Motor neuron (in vitro differentiated cells): ENCODE results near the gene SPECC1. TPM values are rescaled to one million over a fixed set of nuclear protein-coding genes. Genes with fewer than 3 reads are reported as not detected.

Experiments used
- ATAC-seq, 8 experiments: fragments of 200-7000 bp; cut with Tn5 transposase; replicated peaks in 6 of 8; 2 replicates each; pipeline ENCODE4 v1.8.0; 2021; ENCODE audit warnings: mild to moderate bottlenecking in 8 of 8, moderate library complexity in 8 of 8
- H3K27ac ChIP-seq, 2 donors: fragments of 250-450 bp; sonication (Bioruptor Pico); 2 replicates each; pipeline ENCODE4 v1.9.0; 2021; ENCODE audit warnings: antibody characterized with exemption in 2 of 2, mild to moderate bottlenecking in 2 of 2, moderate library complexity in 1 of 2
- H3K4me1 ChIP-seq, 2 donors: fragments of 250-450 bp; sonication (Bioruptor Pico); replicated peaks in 1 of 2; 2 replicates each; pipeline ENCODE4 v1.6.1; 2021; ENCODE audit warnings: antibody characterized with exemption in 2 of 2, mild to moderate bottlenecking in 2 of 2, moderate library complexity in 1 of 2
- H3K4me3 ChIP-seq, 5 donors: fragments of 250-450 bp; sonication (Bioruptor Pico); 2 replicates each; pipeline ENCODE4 v1.9.0; 2021; ENCODE audit warnings: antibody characterized with exemption in 5 of 5, mild to moderate bottlenecking in 5 of 5, moderate library complexity in 4 of 5
- WGBS, 10 experiments: fragments of 450-650 bp; shearing (Covaris generic); methylation state at CpG; one replicate each; pipeline ENCODE4 v1.0.0; 2022; 5-methylcytosine and 5-hydroxymethylcytosine counted together
- in situ Hi-C, 9 experiments: fragments of 400-800 bp; cut with MboI; loops; one replicate each; pipeline ENCODE4 v1.15.0; 2021; ENCODE audit warnings: low sequenced_read_pairs in 9 of 9, low pct_unique_long_range_greater_than_20kb in 2 of 9; ENCODE audit not compliant: unreplicated experiment in 9 of 9
- total RNA-seq, 8 experiments: library from RNA; unstranded; fragments of 300-600 nt; gene quantifications; 2 replicates each; pipeline versions ENCODE4 v1.2.3 to v1.2.4, GENCODE V29; 2022

SPECC1 gene
- total RNA-seq, 8 experiments from 2014 or later, result 25.8 to 269 (median 79.5) TPM

- no peak for ATAC-seq
- H3K4me3 ChIP-seq, result no peak overlapping the region
- in situ Hi-C loops, result no loop called here
- WGBS, 10 experiments, result 83 to 100% (median 100%) methylated on average over 1 to 3 of the region's 3 CpGs
- H3K27ac ChIP-seq, result no peak overlapping the region
- peaks cover 6 to 7% of the 10 kb centered on the region in 2 donors for H3K4me1 ChIP-seq
These were observed 74.1 kb downstream of the SPECC1 start for GRCh38 chr17:20083156-20083859.

DNA sequence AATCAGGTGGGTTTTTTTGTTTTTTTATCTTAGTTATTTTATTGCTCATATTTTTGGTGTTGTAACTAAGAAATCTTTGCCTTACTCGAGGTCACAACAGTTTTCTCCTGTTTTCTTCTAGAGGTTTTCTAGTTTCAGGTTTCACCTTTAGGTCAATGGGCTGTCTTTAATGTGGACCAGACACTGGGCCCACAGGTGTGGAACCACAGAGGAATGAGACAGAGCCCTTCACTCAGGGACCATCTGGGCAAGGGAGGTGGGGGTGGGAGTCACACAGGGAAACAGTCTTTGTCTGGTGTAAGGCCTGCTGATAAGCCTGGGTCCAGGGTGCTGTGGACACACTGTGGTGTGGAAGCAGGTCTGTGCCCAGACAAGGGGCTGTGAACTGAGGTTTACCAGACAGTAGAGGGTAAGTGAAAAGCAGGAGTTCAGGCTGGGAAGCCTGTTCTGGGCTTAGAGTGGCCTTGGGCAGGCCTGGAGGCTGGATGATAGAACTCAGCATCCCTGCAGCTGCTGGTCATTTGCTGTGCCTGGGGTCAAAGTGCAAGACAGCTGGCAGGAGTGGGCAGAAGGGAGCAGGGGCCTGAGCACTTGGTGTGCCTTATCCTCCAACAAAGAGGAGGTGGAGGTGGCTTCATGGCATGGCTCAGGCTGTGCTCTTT, 75.6 kb downstream of the SPECC1 start:
- Histone ChIP-seq H3K4me3 (no peak overlapping the region), H3K27ac (no peak overlapping the region), H3K4me1 (peaks cover 6 to 7% of the 10 kb centered on the region in 2 donors)
- no peak for ATAC-seq
- WGBS, 10 experiments, result 0 to 100% (median 74%) methylated on average over 1 of the region's 1 CpG; no CpG with 5 or more reads in 2 of the 10 experiments
- in situ Hi-C loops, result no loop called here

DNA sequence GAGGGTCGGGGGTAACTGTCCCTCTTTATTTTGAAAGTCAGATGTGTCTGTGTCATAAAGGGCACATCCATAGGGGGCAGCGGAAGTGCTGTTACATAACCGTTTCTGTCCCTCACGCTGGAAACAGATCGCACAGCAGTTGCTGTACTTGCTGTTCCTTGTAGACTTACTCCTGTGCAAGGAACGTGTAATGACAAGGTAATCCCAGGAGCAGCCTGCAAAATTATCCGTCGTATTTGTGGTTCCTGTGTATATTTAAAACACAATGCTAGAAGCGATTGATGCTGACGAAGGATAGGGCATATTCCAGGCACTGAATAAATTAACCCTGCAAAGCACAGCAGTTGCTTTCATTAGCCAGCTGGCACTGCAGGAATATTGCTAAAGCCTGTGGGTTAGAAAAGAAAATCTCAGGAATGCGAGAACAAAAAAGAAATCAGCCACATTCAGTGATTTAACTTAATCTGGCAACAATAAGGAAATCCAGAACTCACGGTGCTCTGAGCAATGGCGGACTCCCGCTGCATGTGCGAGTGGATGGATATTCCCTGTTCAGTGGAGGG, 76.2 kb downstream of the SPECC1 start:
- in situ Hi-C loops, result no loop called here
- Histone ChIP-seq H3K27ac (no peak overlapping the region), H3K4me3 (no peak overlapping the region), H3K4me1 (peaks cover 6 to 7% of the 10 kb centered on the region in 2 donors)
- ATAC-seq, result no peak
- WGBS, 10 experiments, result 50 to 100% (median 77%) methylated on average over 2 to 14 of the region's 15 CpGs; no CpG with 5 or more reads in 3 of the 10 experiments

GRCh38 chr17:20086416-20087076, 77.4 kb downstream of the SPECC1 start:
- Histone ChIP-seq H3K27ac (no peak overlapping the region), H3K4me3 (no peak overlapping the region), H3K4me1 (peaks cover 6 to 12% of the 10 kb centered on the region in 2 donors)
- 33 to 83% (median 60%) methylated on average over 1 to 4 of the region's 7 CpGs; no CpG with 5 or more reads in 3 of the 10 experiments for WGBS, 10 experiments
- peak; percentile 76 to 94 (median 90) for ATAC-seq
- in situ Hi-C loops, result no loop called here

DNA sequence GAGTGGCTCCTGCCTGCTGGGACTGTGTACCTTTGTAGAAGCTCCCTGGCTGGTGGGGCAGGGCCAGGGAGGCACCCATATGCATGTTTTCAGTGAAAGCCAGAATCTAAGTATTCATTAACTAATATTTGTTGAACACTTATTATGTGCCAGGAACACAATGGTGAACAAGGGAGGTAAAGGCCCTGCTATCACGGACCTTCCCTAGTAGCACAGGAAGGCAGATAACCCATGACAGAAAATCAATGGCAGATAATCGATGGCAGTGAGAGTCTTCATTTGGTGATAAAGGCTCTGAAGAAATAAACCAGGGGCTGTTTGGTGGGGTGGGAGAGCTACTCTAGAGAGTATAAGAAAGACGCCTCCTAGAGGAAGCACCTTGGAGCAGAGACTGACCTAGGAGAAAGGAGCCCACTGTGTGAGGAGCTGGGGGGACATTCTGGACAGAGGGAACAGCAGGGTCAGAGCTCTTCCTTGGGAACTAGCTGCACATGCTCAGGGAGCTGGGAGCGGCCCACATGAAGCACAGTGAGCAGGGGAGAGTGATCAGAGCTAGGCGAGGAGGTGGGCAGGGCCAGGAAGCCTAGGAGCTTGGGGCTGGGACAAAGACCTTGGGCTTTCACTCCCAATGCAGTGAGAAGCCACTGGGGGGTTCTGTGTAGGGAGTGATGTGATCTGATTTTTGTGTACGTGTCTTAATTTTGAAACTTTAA, 78.5 kb downstream of the SPECC1 start:
- Histone ChIP-seq H3K27ac (no peak overlapping the region), H3K4me1 (peaks cover 11 to 18% of the 10 kb centered on the region in 2 donors), H3K4me3 (no peak overlapping the region)
- ATAC-seq, result peak in 2 of 8 experiments; percentile 7 to 34
- in situ Hi-C loops, result no loop called here
- 0 to 93% (median 80%) methylated on average over 1 to 6 of the region's 6 CpGs; no CpG with 5 or more reads in 1 of the 10 experiments for whole genome bisulfite sequencing, 10 experiments

DNA sequence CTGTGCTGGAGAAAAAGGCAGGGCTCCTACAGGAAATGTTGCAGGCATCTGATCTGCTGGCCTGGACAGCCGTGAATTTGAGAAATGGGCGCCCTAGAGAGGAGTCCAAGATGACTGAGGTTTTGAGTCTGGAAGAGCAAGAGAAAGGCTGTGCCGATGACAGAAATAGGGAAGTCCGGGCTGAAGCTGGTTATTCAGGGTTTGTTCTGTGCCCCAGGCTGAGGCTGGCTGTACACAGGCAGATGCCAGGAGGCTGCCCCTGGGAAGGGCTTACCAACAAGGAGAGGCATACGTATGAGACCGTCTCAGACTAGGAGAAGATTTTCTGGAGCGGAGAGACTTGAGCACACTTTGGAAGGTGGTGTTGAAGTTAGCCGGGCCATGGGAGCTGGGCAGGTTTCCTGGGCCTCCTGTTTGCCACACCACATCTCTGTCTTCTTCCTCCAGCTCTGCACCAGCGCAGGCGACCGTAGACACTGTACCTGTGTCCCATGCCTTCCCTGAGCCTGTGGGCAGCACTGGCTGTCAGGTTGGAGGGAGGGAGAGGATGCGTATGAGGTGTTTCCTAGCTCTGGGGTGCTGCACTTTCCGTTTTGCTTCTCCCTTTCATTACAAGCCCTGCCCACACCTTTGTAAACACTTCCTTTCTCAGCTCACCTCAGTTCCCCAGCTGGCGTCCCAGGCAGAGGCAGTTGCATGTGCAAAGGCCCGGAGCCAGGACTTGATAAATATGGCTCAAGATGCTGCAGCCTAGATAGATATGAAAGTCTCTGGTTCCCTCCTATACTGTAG, 80.8 kb downstream of the SPECC1 start:
- in situ Hi-C loops, result no loop called here
- Histone ChIP-seq H3K27ac (no peak overlapping the region), H3K4me1 (peaks cover 16 to 18% of the 10 kb centered on the region in 2 donors), H3K4me3 (no peak overlapping the region)
- 69 to 100% (median 85%) methylated on average over 1 to 10 of the region's 15 CpGs; no CpG with 5 or more reads in 1 of the 10 experiments for WGBS, 10 experiments
- ATAC-seq, result no peak

DNA sequence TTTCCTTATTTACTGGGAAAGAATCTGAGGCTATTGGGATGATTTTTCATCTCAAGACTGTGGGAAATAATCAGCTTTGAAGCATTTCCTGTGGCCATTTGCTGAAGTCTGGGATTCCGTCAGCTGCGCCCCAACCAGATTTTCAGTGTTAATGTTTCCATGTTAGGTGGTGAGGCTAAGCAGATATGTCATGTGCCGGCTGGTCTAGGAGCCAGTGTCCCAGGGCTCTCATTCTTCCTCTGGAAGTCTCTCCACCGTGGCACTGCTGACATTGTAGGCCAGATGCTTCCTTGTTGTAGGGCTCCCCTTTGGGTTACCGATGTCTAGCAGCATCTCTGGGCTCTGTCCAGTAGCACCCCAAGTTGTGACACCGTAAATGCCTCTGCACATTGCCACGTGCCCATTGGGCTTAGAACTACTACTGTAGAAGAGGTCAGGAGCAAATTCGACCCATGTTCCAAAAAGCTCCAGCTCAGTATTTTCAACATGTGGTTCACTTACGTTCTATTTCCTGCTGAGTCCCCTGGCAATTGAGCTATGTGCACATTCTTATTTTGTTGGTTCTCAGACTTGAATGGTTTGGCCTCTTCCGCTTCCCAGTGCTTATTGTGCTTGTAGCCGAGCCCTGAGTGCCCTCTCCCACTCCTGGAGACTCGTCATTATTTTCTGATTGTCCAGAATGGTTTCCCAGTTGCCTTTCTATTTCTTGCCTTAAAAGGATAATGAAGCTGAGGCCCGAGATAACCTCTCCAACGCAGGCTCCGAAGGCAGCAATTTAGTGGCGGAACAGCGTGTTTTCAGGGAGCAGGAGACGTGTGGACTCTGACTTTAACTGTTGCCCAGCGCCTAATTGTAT, 82.2 kb downstream of the SPECC1 start:
- in situ Hi-C loops, result no loop called here
- Histone ChIP-seq H3K4me1 (peaks cover 18 to 22% of the 10 kb centered on the region in 2 donors), H3K27ac (no peak overlapping the region), H3K4me3 (no peak overlapping the region)
- peak in 1 of 8 experiments; percentile 2 for ATAC-seq
- WGBS, 10 experiments, result 52 to 100% (median 76%) methylated on average over 1 to 15 of the region's 19 CpGs

DNA sequence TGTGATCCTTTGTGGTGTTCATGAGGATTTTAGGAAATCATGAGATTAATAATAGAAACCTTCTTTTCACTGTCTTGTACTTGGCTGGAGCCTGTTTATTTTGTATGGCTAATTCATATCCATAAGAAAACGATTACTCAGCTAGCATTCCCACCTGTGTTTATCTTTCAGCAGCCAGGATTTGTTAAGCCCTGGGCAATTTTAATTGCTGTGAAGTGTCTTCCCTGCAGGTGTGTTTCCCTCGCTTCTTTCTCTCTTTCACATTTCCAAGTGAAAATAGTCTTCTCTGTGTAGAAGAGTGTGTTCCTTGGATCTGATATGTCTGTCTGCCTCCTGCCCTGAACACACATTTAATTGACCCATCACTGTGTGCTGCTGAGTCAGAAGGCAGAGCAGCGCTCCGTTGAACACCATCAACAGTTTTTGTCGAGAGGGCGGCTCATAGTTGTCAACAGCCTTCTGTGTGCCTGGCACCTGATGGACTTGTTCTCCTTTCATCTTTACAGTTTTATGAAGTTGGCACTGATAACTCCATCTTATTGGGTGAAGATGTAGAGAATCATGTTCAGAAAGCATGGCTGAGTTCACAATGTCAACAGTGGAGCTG, 83.2 kb downstream of the SPECC1 start:
- WGBS, 10 experiments, result 50 to 90% (median 76%) methylated on average over 2 to 6 of the region's 6 CpGs; no CpG with 5 or more reads in 3 of the 10 experiments
- H3K4me1 ChIP-seq, result peaks cover 16 to 17% of the 10 kb centered on the region in 2 donors

DNA sequence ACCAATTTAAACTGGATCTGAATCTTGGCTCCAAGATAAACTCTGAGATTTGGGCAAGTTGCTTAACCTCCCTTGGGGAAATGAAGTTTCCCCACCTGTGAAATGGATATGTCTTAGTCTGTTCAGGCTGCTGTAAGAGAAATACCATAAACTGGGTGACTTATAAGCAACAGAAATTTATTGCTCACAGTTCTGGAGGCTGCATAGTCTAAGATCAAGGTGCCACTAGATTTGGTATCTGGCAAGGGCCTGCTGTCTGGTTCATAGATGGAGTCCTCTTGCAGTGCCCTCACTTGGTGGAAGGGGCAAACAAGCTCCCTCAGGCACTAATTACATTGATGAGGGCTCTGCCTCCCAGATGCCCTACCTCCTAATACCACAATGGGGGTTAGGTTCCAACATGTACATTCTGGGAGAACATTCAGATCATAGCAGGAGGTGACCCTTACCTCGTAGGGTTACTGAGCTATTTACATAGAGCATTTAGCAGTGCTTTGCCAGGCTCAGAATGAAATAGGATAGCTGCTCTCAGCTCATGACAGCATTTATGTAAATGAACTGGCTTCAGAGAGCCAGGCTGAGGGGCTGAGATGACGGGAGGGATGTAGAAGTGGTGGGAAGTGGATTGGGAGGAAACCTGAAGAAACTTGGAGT, 83.9 kb downstream of the SPECC1 start:
- in situ Hi-C loops, result no loop called here
- peak in 4 of 8 experiments; percentile 7 to 49 (median 40) for ATAC-seq
- 0 to 40% (median 20%) methylated on average over 1 to 2 of the region's 2 CpGs; no CpG with 5 or more reads in 7 of the 10 experiments for WGBS, 10 experiments

More for the DNA sequence above, 83.2 kb downstream of the SPECC1 start:
- Histone ChIP-seq H3K27ac (no peak overlapping the region), H3K4me3 (no peak overlapping the region)
- in situ Hi-C loops, result no loop called here
- no peak for ATAC-seq

GRCh38 chr17:20094777-20095176, 85.6 kb downstream of the SPECC1 start:
- in situ Hi-C loops, result no loop called here
- 0 to 60% (median 28%) methylated on average over 1 of the region's 1 CpG; no CpG with 5 or more reads in 2 of the 10 experiments for WGBS, 10 experiments
- H3K27ac ChIP-seq, result no peak overlapping the region
- ATAC-seq, result peak in 3 of 8 experiments; percentile 20 to 44 (median 28)
- peaks cover 16 to 17% of the 10 kb centered on the region in 2 donors for H3K4me1 ChIP-seq
- no peak overlapping the region for H3K4me3 ChIP-seq

More for the DNA sequence above, 83.9 kb downstream of the SPECC1 start:
- Histone ChIP-seq H3K4me3 (no peak overlapping the region), H3K27ac (no peak overlapping the region), H3K4me1 (peaks cover 16 to 17% of the 10 kb centered on the region in 2 donors)
